Muscle layer of duodenum (tissue), 2 donors: ENCODE results near the gene ANKFN1.

ENCODE experiments used
- H3K27ac ChIP-seq: one replicate; pipeline ENCODE4 v1.7.0; 2013; ENCODE audit warnings: mild to moderate bottlenecking, low read length
- H3K27me3 ChIP-seq: one replicate; pipeline ENCODE4 v1.7.0; 2013; ENCODE audit warnings: low read depth, mild to moderate bottlenecking, control low read depth, low read length
- H3K36me3 ChIP-seq, 2 donors: one replicate each; pipeline ENCODE4 v1.7.0; 2013; ENCODE audit warnings: low read length in 2 of 2, control low read depth in 1 of 2, mild to moderate bottlenecking in 1 of 2; ENCODE audit not compliant: insufficient read depth in 2 of 2, control insufficient read depth in 1 of 2
- H3K4me1 ChIP-seq, 2 donors: one replicate each; pipeline ENCODE4 v1.7.0; 2013; ENCODE audit warnings: low read length in 2 of 2, mild to moderate bottlenecking in 2 of 2, control low read depth in 1 of 2, moderate library complexity in 1 of 2; ENCODE audit not compliant: insufficient read depth in 2 of 2, control insufficient read depth in 1 of 2
- H3K4me3 ChIP-seq, 2 donors: one replicate each; pipeline ENCODE4 v1.7.0; 2013; ENCODE audit warnings: low read length in 2 of 2, low read depth in 1 of 2, mild to moderate bottlenecking in 1 of 2
- H3K9me3 ChIP-seq, 2 donors: one replicate each; pipeline ENCODE4 v1.7.0; 2013; ENCODE audit warnings: low read length in 2 of 2, control low read depth in 1 of 2, mild to moderate bottlenecking in 1 of 2; ENCODE audit not compliant: control insufficient read depth in 1 of 2
- donor health status: healthy.

The ANKFN1 gene

DNA sequence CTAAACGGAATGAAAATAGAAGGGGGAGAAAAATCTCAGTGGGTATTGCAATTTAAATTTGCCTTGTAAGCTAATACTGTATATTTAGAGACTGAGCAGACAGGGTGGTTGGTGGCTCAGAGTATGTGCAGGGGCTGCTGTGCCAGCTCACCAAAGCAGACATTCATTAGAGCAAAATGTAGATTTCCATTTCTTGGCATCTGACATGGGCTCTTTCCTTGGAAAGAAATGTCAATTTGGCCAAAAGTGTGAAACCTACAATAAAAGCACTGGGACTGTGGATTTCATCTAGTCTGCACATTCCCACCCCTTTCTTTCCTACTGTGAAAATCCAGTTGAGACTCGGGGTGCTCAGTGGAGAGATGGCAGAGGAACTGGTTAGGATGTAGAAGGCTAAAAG is 295.1 kb downstream of the ANKFN1 start:
- Histone ChIP-seq H3K4me1 (no peaks in the 10 kb centered on the region), H3K27ac (no peak overlapping the region), H3K27me3 (no peaks in the 10 kb centered on the region), H3K36me3 (no peaks in the 10 kb centered on the region), H3K4me3 (no peak overlapping the region), H3K9me3 (no peaks in the 10 kb centered on the region)

DNA sequence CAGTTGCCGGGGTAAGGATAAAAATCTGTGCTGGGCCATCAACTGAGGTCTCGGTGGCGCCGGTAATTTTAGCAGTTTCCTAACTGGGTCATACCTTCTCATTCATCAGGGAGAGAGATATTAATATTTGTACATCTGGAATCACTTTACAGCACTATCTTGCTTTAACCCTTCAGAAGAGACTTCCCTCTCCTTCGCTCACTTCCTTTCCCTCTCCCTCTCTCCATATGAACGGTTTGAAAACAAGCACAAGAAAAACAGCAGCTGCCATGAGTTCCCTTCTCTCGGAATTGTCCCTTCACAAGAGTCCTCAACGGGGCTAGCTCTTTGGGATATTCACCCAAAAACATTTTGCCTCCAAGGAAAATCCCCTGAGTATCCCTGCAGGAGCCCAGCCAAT is 295.9 kb downstream of the ANKFN1 start:
- Histone ChIP-seq H3K9me3 (no peaks in the 10 kb centered on the region), H3K27ac (no peak overlapping the region), H3K27me3 (no peaks in the 10 kb centered on the region), H3K4me1 (no peaks in the 10 kb centered on the region), H3K4me3 (no peak overlapping the region), H3K36me3 (no peaks in the 10 kb centered on the region)

DNA sequence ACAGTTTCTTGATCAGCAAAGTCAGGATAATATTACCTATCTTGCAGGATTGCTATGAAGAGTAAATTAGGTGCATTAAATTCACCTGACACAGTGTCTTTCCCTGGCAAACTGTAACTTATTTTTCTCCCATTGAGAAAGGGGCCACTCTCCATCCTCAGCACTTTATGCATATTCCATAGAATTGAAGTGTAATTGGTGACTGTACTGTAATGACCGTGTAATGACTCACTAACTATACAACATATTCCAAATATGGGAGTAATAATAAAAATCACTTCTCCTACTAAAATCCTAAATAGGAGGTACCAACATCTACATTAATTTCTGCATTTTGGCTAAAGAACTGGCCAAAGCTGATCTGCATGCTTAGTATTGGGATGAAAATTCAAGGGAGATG is 298.4 kb downstream of the ANKFN1 start:
- Histone ChIP-seq H3K36me3 (no peaks in the 10 kb centered on the region), H3K4me3 (no peak overlapping the region), H3K27me3 (no peaks in the 10 kb centered on the region), H3K9me3 (no peaks in the 10 kb centered on the region), H3K27ac (no peak overlapping the region), H3K4me1 (no peaks in the 10 kb centered on the region)

GRCh38 chr17:56452461-56452860 is 299.2 kb downstream of the ANKFN1 start:
- Histone ChIP-seq H3K27ac (no peak overlapping the region), H3K4me3 (no peak overlapping the region)

DNA sequence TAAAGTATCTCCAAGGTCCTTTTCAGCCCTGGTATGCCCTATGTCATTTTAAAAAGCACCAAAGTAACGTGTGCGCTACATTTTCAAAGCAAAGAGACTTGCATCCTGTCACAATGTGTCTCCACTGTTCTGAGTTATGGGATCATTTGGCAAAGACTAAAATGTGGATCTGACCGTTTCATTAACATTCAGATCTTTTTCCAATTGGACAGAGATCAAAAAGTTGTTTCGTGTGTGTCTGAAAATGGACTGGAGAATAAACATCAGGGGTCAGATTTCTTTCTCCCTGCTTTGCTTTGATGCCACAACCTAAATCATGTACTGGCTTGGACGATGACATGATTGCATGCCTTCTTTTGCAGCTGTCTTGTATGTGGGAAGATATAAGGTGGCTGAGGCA is 304.2 kb downstream of the ANKFN1 start:
- H3K27ac ChIP-seq, result no peak overlapping the region
- no peaks in the 10 kb centered on the region for H3K4me1 ChIP-seq
- H3K36me3 ChIP-seq, result no peaks in the 10 kb centered on the region
- no peak overlapping the region for H3K4me3 ChIP-seq
- H3K27me3 ChIP-seq, result no peaks in the 10 kb centered on the region
- no peaks in the 10 kb centered on the region for H3K9me3 ChIP-seq

More at GRCh38 chr17:56452461-56452860, 299.2 kb downstream of the ANKFN1 start:
- no peaks in the 10 kb centered on the region for H3K9me3 ChIP-seq
- H3K27me3 ChIP-seq, result no peaks in the 10 kb centered on the region
- no peaks in the 10 kb centered on the region for H3K36me3 ChIP-seq
- H3K4me1 ChIP-seq, result no peaks in the 10 kb centered on the region

GRCh38 chr17:56465886-56466285 is 312.6 kb downstream of the ANKFN1 start:
- Histone ChIP-seq H3K36me3 (no peaks in the 10 kb centered on the region), H3K27me3 (no peaks in the 10 kb centered on the region), H3K27ac (no peak overlapping the region), H3K4me1 (no peaks in the 10 kb centered on the region), H3K9me3 (no peaks in the 10 kb centered on the region), H3K4me3 (no peak overlapping the region)

DNA sequence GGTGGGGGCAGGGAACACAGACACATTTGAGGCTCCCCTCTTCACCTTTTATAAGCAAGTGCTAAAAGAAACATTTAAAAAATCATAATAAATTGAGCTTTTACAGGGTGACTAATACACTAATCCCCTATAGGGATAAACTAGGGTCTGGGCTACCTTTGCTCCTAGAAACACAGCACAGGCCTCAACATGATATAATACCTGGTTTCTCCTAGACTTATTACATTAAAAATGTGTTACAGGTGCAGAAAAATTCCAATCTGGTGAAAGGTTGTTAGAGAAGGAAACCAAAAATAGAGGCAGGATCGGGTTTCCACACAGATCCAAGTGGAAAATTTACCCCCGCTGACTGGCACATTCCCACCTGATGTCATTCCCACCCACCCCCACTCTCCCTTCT is 315.6 kb downstream of the ANKFN1 start:
- no peaks in the 10 kb centered on the region for H3K27me3 ChIP-seq
- no peak overlapping the region for H3K27ac ChIP-seq
- no peaks in the 10 kb centered on the region for H3K4me1 ChIP-seq
- H3K9me3 ChIP-seq, result peaks cover 0 to 5% of the 10 kb centered on the region in 2 donors
- H3K4me3 ChIP-seq, result no peak overlapping the region
- no peaks in the 10 kb centered on the region for H3K36me3 ChIP-seq

DNA sequence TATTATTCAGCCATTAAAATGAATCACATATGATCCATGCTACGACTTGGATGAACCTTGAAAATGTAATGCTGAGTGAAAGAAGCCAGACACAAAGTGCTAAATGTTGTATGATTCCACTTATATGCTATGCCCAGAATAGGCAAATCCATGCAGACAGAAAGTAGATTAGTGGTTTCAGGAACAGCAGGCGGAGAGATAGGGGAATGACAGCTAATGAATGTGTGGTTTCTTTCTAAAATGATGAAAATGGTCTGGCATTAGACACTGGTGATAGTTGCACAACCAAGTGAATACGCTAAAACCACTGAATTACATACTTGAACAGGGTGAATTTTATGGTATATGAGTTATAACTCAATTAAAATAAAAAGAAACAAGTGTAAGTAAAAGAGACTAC is 318.4 kb downstream of the ANKFN1 start:
- peaks cover 0 to 5% of the 10 kb centered on the region in 2 donors for H3K9me3 ChIP-seq
- H3K4me3 ChIP-seq, result no peak overlapping the region
- no peaks in the 10 kb centered on the region for H3K27me3 ChIP-seq
- no peak overlapping the region for H3K27ac ChIP-seq
- H3K36me3 ChIP-seq, result no peaks in the 10 kb centered on the region
- no peaks in the 10 kb centered on the region for H3K4me1 ChIP-seq

- no peaks in the 10 kb centered on the region for H3K27me3 ChIP-seq
- no peak overlapping the region for H3K4me3 ChIP-seq
- no peaks in the 10 kb centered on the region for H3K36me3 ChIP-seq
- H3K9me3 ChIP-seq, result peaks cover 0 to 5% of the 10 kb centered on the region in 2 donors
- H3K4me1 ChIP-seq, result no peaks in the 10 kb centered on the region
- no peak overlapping the region for H3K27ac ChIP-seq
Measured at GRCh38 chr17:56475116-56475515, 321.8 kb downstream of the ANKFN1 start.

- H3K9me3 ChIP-seq, result no peaks in the 10 kb centered on the region
- no peak overlapping the region for H3K4me3 ChIP-seq
- H3K27me3 ChIP-seq, result no peaks in the 10 kb centered on the region
- no peak overlapping the region for H3K27ac ChIP-seq
- H3K4me1 ChIP-seq, result no peaks in the 10 kb centered on the region
- H3K36me3 ChIP-seq, result no peaks in the 10 kb centered on the region
Measured at GRCh38 chr17:56478836-56479447, 325.7 kb downstream of the ANKFN1 start.

DNA sequence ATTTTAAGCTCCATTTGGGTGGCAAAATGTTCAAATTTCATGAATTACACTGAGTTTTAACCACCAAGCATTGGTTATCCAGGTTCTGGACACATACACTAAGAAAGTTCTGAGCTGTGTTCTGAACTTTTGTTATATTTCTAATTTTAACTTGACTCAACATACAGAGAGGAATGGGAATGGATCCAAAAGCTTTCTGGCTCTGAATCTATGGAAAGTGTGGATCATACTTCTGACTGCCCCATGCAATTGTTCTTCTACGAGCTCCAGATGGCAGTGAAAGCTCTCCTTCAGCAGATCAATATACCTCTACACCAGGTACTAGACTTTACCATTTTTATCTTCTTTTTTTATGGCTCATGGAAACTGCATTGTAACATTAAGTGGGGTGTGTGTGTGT is 327.2 kb downstream of the ANKFN1 start:
- Histone ChIP-seq H3K9me3 (no peaks in the 10 kb centered on the region), H3K27me3 (no peaks in the 10 kb centered on the region), H3K36me3 (no peaks in the 10 kb centered on the region), H3K27ac (no peak overlapping the region), H3K4me3 (no peak overlapping the region), H3K4me1 (no peaks in the 10 kb centered on the region)

DNA sequence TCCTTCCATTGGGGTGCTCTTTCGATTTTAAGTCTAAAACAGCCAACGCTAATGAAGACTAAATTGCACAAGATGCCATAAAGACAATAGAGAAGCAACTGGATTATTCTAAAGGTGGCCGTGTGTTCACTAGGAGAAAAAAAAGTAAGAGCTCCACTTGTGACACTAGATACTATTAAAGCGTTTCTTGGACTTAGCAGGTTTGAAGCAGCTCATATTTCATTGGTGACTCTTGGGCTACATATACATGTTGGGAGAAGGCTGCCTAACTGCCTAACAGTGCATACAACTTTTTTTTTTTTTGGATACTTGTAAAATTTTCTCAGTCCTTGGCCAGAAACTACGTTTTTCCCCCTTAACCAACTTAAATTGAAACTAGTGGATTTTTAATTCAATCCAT is 328.4 kb downstream of the ANKFN1 start:
- Histone ChIP-seq H3K27me3 (no peaks in the 10 kb centered on the region), H3K4me1 (no peaks in the 10 kb centered on the region), H3K4me3 (no peak overlapping the region), H3K36me3 (no peaks in the 10 kb centered on the region), H3K9me3 (no peaks in the 10 kb centered on the region), H3K27ac (no peak overlapping the region)
